T-helper 2 cell (primary cell): ENCODE data around the gene INCENP.
A peak's percentile ranks its signal among the peaks of the same experiment; 100 is the strongest.
"Not testable (repeated sequence)": the region's sequence is repeated elsewhere in the genome, so short reads cannot be mapped to it uniquely, and the experiment has no call there.

Source experiments
- DNase-seq, 5 experiments: peaks; one replicate each; pipeline versions ENCODE4 v3.0.0 to v3.0.0-alpha.2; 2012 to 2022
- total RNA-seq, 2 donors: gene quantifications; one replicate each; lab custom pipeline; 2026; lab: John Stamatoyannopoulos, UW

The INCENP gene
- 22.1 to 24.6 reads per million in 2 donors for total RNA-seq

DNA sequence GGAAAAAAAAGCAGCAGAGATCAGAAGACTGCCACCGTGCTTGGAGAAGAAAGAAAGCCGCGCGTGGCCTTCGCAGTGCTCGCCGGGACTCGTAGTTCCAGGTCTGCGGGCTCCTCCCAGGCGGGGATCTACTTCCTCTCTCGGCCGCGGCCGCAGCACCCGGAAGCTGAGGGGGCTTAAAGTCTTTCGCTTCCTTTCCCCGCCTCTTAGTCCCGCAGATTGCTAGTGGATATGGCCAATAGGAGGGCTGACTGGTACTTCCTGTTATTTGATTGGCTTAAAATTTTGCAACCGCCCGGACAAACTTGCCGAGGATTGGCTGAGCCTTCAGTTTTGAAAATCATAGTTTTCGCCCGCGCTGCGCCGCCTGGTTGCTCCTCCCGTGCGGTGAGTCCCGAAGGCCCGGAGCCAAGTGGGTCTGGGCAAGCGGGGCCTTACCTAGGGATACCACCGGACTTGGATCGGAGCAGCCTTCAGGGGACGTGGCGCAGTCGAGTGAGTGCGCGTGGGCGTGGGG is at the start of gene INCENP:
Gene INCENP (plus strand): TSS at position 343 of the 517 bp plus-strand sequence. CDS start 4,151 bp downstream, outside the sequence.
- DNase-seq = peak; percentile 84 to 99 (median 92)

DNA sequence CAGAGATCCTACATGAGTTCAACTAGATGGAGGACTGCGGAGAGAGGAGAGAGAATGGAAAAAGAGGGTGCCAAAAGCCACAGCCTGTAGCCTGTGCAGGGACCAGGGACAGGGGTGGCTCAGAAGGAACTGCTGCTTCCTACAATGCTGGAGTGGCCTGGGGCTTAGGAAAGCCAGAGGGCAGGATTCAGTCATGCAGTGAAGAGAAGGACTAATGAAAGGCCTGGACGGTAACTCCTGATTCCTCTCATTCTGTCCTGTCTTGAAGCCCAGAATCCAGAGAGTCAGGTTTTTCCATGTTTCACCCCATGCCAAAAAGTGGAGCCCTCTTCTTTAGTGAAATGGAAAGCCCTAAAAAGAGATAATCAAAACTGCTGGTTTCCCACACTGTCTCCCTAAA is 48.4 kb upstream of the INCENP start:
- DNase-seq = no peak

DNA sequence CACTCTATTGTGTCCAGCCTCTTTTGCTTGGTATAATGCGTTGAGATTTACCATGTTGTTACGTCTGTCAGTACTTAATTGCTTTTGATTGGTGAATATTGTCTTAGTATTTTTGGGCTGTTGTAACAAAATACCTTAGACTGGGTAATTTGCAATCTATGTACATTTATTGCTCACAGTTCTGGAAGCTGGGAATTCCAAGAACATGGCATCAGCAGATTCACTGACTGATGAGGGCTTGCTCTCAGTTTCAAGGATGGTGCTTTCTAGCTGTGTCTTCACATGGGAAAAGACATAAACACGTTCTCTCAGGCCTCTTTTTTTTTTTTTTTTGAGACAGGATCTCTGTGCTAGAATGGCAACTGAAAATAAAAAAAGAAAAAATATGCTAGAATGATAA is 46.7 kb upstream of the INCENP start:
- no peak for DNase-seq

DNA sequence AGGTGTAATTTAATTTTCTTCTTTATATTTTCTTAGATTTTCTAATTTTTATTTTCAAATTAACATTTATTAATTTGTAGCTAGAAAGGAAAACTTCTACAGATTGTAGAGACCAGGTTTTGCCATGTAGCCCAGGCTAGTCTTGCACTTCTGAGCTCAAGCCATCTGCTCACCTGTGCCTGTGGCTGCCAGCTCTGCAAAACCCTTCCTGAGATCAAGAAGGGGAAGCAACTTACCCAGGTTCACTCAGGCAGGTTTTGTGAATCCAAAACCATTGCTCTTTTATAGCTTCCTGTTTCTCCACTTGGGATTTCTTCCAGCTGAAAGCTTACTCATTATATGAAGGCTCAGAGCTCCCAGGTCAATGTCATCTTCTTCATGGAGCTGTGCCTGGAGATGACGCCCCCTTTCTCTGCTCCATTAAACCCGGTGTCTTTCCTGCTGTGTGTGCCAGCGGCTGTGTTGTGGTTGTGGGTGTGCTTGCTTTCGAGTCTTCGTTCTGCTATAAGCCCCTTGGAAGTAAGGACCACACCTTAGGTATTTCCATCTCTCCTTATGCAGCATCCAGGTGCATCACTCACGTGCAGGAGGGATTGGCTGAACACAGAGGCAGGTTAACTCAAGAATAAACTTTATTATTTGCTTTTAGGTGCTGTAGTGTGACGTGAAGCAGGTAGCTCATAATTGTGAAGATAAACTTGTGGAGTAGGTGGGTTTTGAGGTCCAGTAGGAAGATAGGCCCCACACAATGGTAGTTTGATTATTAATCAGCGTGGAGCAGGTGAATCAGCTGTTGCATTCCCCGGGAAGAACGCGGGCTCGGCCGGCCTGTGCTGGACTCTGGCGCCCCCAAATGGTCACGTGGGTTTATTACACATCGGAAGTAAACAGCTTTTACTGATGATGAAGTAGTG is 42.2 kb upstream of the INCENP start:
- DNase-seq = peak; percentile 55 to 72 (median 60)

DNA sequence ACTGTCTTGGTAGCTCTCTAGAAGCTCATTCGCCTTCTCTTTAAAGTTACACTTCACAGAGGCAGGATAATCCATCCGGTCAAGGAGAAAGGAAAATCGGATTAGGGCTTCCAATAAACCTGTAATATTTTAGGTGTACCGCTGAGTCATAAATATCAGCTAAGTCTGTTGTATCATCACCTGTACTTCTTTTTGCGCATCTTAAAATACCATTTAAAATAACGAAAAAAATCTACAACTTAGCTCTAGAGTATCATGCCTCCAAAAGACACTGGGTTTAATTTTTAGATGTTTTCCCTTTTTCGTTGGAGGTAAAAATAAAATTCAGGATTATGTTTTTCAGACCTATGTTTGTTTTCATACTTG is 41.5 kb upstream of the INCENP start:
- DNase-seq = no peak

DNA sequence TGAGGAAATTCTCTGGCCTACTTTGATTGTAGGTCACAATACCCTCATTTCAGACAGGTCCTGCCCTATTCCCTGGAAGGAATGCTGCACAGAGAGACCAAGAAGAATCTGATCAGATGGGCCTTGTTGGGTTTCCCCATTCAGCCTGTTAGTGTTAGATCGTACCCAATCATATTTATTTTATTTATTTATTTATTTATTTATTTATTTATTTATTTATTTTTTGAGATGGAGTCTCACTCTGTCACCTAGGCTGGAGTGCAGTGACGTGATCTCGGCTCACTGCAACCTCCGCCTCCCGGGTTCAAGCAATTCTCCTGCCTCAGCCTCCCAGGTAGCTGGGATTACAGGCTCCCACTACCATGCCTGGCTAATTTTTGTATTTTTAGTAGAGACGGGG is 39.0 kb upstream of the INCENP start:
- not testable (repeated sequence) for DNase-seq

DNA sequence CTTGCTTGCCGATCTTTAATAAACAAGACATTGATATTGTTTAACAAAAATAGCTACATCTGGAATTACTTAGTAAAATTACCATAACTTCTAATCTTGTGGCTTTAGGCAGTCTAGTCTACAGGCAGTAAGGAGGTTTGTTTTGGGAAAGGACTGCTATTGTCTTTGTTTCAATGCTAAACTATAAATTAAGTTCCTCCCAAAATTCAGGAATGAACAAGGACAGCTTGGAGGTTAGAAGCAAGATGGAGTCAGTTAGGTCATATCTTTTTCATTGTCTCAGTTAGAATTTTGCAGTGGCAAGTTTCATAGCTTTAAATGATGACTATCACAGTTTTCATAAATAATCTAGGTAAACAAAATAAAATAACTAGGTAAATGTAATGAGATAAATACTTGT is 36.1 kb upstream of the INCENP start:
- DNase-seq = no peak

DNA sequence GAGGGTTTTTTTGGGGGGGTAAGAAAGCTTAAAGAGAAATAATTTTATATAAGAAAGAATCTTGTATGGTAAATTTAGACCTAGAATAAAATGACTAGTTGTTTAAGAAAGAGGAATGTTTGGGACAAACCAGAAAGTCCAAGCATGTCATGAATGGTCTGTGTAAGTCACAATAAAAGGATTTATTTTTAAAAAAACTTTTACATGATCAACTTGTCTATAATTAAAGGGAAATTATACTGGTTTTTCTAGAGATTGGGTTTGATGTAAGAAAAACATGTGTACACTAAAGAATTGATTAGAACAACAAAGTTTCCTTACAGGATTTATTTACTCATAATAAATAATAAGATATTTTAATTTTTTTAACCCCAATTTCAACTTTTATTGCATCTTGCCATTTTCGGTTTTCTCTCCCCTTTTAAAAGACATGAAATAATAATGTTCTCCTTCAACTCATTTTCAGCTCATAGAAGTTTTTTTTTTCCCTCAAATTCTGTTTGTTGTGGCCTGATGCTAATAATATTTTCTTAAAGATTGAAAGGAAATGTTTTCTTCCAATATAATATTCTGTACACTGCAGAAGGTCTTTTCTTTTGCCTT is 35.4 kb upstream of the INCENP start:
- DNase-seq = no peak

DNA sequence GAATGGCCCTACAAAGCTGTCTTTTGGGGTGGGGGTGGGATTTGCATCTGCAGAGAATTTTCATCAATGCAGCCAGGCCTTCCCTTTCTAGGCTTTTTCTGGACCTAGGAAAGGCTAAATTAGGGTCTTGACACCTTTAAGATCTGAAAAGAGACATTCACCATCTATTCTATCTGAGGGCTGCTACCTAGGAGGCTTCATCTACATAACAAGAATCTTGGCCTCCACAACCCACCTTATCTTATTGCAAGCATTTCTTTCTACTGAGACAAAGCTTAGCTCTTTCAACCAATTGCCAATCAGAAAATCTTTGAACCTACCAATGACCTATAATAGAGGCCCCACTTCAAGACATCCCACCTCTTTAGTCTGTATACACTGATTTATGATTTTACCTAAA is 20.7 kb upstream of the INCENP start:
- DNase-seq = no peak

DNA sequence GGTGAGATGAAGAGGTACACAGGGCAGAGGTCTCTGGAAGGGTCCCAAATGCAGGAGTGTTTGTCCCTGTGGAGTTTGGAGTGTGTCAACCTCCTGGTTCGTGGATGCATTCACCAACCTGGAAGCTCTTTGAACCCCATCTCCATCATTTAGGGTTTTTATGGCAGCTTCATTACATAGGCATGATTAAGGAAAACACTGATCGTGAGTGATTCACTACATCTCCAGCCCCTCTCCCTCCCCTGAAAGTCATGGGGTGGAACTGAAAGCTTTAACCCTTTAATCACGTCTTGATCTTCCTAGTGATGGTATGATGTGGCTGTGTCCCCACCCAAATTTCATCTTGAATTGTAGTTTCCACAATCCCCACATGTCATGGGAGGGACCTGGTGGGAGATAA is 19.8 kb upstream of the INCENP start:
- no peak for DNase-seq

DNA sequence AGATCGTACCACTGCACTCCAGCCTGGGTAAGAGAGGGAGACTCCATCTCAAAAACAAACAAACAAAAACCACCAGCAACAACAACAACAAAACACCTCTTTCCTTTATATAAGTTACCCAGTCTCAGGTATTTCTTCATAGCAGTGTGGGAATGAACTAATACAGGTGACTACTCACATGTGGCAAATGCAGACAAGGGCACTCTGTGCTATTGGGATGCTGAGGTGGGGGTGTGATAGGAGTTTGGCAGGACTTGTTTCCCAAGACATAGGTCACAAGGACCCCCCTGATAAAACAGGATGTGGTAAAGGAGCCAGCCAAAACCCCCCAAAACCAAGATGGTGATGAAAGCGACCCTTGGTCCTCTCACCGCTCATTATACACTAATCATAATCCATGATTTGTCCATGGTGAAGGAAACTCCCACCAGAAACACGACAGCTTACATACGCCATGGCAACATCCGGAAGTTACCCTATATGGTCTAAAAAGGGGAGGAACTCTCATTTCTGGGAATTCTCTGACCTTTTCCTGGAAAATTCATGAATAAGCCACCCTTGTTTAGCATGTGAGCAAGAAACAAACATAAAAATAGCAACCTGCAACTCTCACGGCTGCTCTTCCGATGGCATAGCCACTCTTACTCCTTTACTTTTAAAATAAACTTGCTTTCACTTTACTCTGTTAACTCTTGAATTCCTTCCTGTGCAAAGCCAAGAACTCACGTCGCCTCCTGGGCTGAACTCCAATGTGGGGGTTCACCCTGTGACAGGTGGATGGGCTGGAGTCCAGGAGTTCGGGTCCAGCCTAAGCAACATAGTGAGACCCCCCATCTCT is 18.8 kb upstream of the INCENP start:
- DNase-seq = peak in 1 of 5 experiments; percentile 62

DNA sequence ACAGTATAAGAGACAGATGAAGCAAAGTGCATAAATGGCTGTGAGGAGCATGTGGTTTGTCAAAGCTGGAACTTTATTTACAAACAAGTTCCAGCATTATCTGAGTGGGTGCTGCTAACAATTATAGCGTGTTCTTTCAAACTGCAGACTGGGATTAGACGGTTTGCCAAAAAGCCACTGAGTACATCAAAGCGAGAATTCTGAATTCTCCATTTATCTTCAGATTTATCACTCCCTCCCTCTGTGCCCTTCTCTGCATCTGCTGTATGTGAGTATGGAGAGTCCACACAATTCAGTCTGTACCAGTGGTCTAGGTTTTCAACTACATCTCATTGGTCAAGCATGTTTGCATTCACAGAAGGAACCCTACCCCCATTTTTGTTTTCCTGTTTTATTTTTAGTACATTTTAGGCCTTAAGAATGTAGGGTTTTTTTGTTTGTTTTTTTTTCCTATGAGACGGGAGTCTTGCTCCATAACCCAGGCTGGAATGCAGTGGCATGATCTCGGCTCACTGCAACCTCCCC is 18.1 kb upstream of the INCENP start:
- no peak for DNase-seq

DNA sequence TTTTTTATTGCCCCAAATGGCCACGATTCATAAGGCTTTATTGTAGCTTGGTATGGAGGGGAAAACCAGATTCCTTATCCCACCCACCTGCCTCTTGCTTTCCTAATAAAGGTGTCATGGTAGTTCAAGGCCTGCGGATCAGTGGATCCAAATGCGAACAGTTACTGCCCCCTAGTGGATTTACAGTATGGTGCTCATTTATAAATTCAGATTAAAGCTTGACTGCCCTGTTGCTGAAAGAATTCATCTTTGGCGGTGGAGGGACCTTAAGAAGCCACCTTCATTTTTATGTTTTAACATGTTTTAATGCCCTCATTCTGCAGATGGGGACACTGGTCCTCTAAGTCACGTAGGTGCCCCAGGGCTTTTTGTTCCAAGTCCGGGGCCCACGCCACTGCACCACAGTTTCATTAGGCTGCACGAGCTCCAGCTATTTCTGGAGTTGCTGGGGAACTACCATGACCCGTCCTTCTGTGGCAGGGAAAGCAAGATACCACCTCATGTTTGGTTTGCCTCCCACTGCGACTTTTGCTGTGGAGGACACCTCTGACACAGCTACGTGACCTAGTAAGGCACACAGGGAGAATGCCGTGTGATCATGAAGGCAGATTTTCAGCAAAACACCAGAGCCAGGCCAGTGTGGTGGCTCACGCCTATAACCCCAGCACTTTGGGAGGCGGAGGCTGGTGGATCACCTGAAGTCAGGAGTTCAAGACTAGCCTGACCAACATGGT is 15.6 kb upstream of the INCENP start:
- DNase-seq = peak in 2 of 5 experiments; percentile 44 to 62

DNA sequence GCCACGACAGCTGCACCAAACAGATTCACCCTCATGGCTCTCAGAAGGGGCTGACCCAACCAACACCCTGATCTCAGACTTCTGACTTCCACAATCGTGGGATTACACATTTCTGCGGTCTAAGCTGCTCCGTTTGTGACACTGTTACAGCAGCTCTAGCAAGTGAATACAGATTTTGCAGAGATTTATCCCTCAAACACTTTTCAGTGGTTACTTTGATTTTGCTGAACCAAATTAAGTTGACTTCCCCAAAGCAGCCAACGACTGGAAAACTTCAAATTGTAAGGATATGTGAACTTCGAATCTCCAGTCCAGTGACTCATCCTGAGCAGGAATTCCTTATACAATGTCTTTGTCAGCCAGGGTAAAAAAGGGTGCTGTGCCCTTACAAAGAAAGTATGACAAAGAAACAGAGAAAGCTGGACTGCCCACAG is 14.8 kb upstream of the INCENP start:
- peak in 1 of 5 experiments; percentile 33 for DNase-seq

DNA sequence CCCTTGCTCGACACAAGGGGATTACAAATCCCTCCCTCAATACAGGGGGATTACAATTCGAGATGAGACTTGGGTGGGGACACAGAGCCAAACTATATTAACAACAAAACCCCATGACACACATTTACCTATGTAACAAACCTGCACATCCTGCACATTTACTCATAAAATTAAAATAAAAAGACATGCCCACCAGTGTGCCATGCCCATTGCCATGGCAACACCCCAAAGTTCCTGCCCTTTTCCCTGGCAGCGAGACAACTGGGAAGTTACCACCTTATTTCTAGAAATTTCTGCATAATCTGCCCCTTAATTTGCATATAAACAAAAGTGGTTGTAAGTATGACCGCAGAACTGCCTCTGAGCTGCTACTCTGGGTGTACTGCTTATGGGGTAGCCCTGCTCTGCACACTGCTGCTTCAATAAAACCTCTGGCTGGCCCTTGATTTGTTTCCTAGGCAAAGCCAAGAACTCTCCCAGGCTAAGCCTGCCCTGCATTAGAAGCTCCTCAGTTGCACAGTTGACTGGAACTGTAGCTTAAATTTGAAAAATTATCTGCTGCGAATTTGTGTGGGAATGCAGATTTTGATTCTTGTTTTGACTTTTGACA is 8.6 kb upstream of the INCENP start:
- no peak for DNase-seq

DNA sequence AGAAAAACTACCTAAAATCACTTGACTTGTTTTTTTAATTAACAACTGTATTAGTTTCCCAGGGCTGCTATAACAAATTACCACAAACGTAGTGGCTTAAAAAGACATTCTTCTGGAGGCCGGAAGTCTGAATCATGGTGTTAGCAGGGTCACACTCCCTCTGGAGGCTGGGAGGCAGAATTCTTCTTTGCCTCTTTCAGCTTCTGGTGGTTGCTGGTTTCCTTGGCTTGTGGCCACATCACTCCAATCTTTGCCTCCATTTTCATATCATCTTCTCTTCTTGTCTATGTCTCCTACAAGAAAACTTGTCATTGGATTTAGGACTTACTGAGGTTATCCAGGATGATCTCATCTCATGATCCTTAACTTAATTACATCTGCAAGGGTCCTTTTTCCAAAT is 7.4 kb upstream of the INCENP start:
- DNase-seq = no peak

DNA sequence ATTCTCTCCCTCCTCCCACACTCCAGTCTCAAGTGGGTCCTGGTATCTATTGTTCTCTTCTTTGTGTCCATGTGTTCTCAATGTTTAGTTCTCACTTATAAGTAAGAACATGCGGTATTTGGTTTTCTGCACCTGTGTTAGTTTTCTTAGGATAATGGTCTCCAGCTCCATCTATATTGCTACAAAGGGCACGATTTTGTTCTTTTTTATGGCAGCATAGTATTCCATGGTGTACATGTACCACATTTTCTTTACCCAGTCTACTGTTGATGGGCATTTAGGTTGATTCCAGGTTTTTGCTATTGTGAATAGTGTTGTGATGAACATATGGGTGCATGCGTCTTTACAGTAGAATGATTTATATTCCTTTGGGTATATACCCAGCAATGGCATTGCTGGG is 4.2 kb upstream of the INCENP start:
- no peak for DNase-seq

DNA sequence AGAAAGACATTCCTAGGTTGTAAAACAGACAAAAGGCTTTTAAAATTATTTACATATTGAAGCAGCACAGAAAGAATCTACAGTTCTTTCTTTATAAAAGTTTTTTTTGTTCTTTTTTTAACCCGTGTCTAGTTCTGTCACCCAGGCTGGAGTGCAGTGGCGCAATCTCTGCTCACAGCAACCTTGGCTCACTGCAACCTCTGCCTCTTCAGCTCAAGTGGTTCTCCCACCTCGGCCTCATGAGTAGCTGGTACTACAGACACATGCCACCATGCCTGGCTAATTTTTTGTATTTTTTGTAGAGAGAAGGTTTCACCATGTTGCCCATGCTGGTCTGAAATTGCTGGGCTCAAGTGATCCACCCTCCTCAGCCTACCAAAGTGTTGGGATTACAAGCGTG is 3.8 kb upstream of the INCENP start:
- no peak for DNase-seq

DNA sequence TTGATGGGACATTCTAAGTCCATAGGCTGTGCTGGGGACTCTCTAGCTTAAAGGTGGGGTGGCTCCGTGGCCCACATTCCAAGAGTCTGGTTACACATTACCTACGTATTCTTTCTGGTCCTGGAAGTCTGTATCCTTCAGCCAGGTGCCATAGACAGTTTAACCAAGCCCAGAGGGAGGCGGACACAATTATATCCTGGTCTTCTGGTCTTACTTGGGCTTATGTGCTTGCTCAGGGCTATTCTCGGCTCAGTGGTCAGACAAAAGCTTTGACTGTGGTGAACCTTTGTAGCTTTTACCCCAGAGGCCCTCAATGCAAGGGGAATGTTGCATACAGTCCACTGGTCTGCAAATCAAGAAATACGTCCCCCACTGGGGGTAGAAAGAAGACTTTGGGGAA is 3.4 kb upstream of the INCENP start:
- no peak for DNase-seq

DNA sequence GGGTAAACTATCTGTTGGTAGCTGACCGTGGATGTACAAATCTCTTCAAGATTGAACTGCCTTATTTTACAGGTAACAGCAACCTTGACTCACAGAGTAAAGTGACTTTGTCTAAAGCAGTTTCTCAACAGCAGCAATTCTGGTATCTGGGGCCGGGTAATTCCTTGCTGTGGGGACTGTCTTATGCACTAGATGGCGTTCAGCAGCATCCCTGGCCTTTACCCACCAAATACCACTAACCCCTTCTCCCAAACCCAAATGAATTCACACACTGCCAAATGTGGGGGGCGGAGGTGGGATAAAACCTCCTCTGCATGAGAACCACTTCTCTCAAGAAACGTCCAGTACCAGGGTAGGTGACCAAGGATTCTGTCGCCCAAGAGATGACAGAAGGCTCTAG is 1.7 kb upstream of the INCENP start:
- DNase-seq = no peak
